Measurements from ENCODE around the gene YEATS2.

GRCh38 chr3:183823963-183824362 lies 126.4 kb downstream of the YEATS2 start:
- TF ChIP-seq CTCF (IDR thresholded peaks at IDR 0.05) (no peak), POLR2A (IDR thresholded peaks at IDR 0.05) (no peak), EP300 (IDR thresholded peaks at IDR 0.05) (no peak)
